Mesendoderm (in vitro differentiated cells): ENCODE results near the gene DENND4A.

Source experiments
- DNase-seq: peaks from one replicate; pipeline ENCODE4 v3.0.0; 2013
- H2AK5ac ChIP-seq: 2 replicates; pipeline ENCODE4 v1.6.1; 2013; ENCODE audit warnings: low read length, inconsistent platforms
- H2BK120ac ChIP-seq: 2 replicates; pipeline ENCODE4 v1.6.1; 2013; ENCODE audit warnings: low read depth, mild to moderate bottlenecking, low read length, moderate library complexity, mixed read lengths
- H2BK15ac ChIP-seq: replicated peaks from 2 replicates; pipeline ENCODE4 v1.6.1; 2013; ENCODE audit warnings: low read depth, mild to moderate bottlenecking, moderate library complexity
- H2BK5ac ChIP-seq: 2 replicates; pipeline ENCODE4 v1.6.1; 2013; ENCODE audit warnings: low read length, inconsistent platforms
- H3K18ac ChIP-seq: 2 replicates; pipeline ENCODE4 v1.6.1; 2013; ENCODE audit warnings: mild to moderate bottlenecking, low read length, mixed read lengths
- H3K23ac ChIP-seq: one replicate; pipeline ENCODE4 v1.6.1; 2013; ENCODE audit warnings: low read length
- H3K27ac ChIP-seq: 2 replicates; pipeline ENCODE4 v1.5.1; 2013; ENCODE audit warnings: low read depth, mild to moderate bottlenecking, inconsistent platforms, low read length, moderate library complexity
- H3K27me3 ChIP-seq: 2 replicates; pipeline ENCODE4 v1.6.1; 2013; ENCODE audit warnings: low read length, control low read depth, mild to moderate bottlenecking, inconsistent platforms; ENCODE audit not compliant: insufficient read depth, poor library complexity
- H3K36me3 ChIP-seq: 2 replicates; pipeline ENCODE4 v1.6.1; 2013; ENCODE audit warnings: low read length, inconsistent platforms; ENCODE audit not compliant: control insufficient read depth, insufficient read depth
- H3K4ac ChIP-seq: one replicate; pipeline ENCODE4 v1.6.1; 2013; ENCODE audit warnings: low read depth, mild to moderate bottlenecking, low read length, moderate library complexity
- H3K4me1 ChIP-seq: 2 replicates; pipeline ENCODE4 v1.6.1; 2013; ENCODE audit warnings: low read depth, low read length, inconsistent platforms; ENCODE audit not compliant: control insufficient read depth
- H3K4me2 ChIP-seq: 2 replicates; pipeline ENCODE4 v1.6.1; 2013; ENCODE audit warnings: low read length
- H3K4me3 ChIP-seq: 2 replicates; pipeline ENCODE4 v1.5.1; 2013; ENCODE audit warnings: mild to moderate bottlenecking, low read length
- H3K56ac ChIP-seq: one replicate; pipeline ENCODE4 v1.6.1; 2013; ENCODE audit warnings: low read length
- H3K79me1 ChIP-seq: 2 replicates; pipeline ENCODE4 v1.6.1; 2013; ENCODE audit warnings: low read length, inconsistent platforms
- H3K79me2 ChIP-seq: 2 replicates; pipeline ENCODE4 v1.6.1; 2013; ENCODE audit warnings: mild to moderate bottlenecking, low read length; ENCODE audit not compliant: control insufficient read depth, insufficient read depth
- H3K9ac ChIP-seq: 2 replicates; pipeline ENCODE4 v1.6.1; 2013; ENCODE audit warnings: low read length, inconsistent platforms
- H4K5ac ChIP-seq: one replicate; pipeline ENCODE4 v1.6.1; 2013; ENCODE audit warnings: low read length
- H4K8ac ChIP-seq: one replicate; pipeline ENCODE4 v1.6.1; 2013; ENCODE audit warnings: low read depth, mild to moderate bottlenecking, control low read depth, low read length, moderate library complexity
- WGBS: extraction: QIAGEN DNeasy Blood & Tissue Kit; methylation state at CpG from one replicate; pipeline ENCODE4 v1.1.7; 2013; ENCODE audit warnings: low lambda C conversion rate, missing lambda C conversion rate; ENCODE audit not compliant: insufficient coverage; ENCODE audit errors: extremely low coverage; 5-methylcytosine and 5-hydroxymethylcytosine counted together

The DENND4A gene

GRCh38 chr15:65688462-65688861 lies 103.6 kb downstream of the DENND4A start:
- no peak overlapping the region for H3K4me2 ChIP-seq
- no peak overlapping the region for H3K9ac ChIP-seq
- no peak for DNase-seq
- no peak overlapping the region for H2BK120ac ChIP-seq
- no peak overlapping the region for H2AK5ac ChIP-seq
- no peak overlapping the region for H2BK15ac ChIP-seq
- no peak overlapping the region for H4K8ac ChIP-seq
- no peak overlapping the region for H2BK5ac ChIP-seq
- no peak overlapping the region for H3K23ac ChIP-seq
- no peaks in the 10 kb centered on the region for H3K4me1 ChIP-seq
- no peaks in the 10 kb centered on the region for H3K79me2 ChIP-seq
- H3K79me1 ChIP-seq: no peaks in the 10 kb centered on the region
- H3K36me3 ChIP-seq: no peaks in the 10 kb centered on the region
- H3K27me3 ChIP-seq: no peaks in the 10 kb centered on the region
- no peak overlapping the region for H4K5ac ChIP-seq
- no peak overlapping the region for H3K56ac ChIP-seq
- no peak overlapping the region for H3K27ac ChIP-seq
- H3K18ac ChIP-seq: no peak overlapping the region
- no CpG with 5 or more reads among the region's 1 CpG for WGBS
- no peak overlapping the region for H3K4me3 ChIP-seq
- H3K4ac ChIP-seq: no peak overlapping the region

- Histone ChIP-seq H3K56ac (no peak overlapping the region), H3K4ac (no peak overlapping the region), H2BK5ac (no peak overlapping the region), H3K4me1 (no peaks in the 10 kb centered on the region), H2BK120ac (no peak overlapping the region), H3K27ac (no peak overlapping the region), H3K27me3 (no peaks in the 10 kb centered on the region), H3K4me2 (no peak overlapping the region), H4K5ac (no peak overlapping the region), H3K79me1 (no peaks in the 10 kb centered on the region), H3K36me3 (no peaks in the 10 kb centered on the region), H2BK15ac (no peak overlapping the region), H3K18ac (no peak overlapping the region), H3K79me2 (no peaks in the 10 kb centered on the region), H3K9ac (no peak overlapping the region), H3K23ac (no peak overlapping the region), H4K8ac (no peak overlapping the region), H2AK5ac (no peak overlapping the region), H3K4me3 (no peak overlapping the region)
- no peak for DNase-seq
- no CpG with 5 or more reads among the region's 2 CpGs for WGBS
Measured at GRCh38 chr15:65682404-65682911, 109.6 kb downstream of the DENND4A start.

- no peak overlapping the region for H3K4me3 ChIP-seq
- H2BK120ac ChIP-seq: no peak overlapping the region
- no peak overlapping the region for H4K5ac ChIP-seq
- no peak overlapping the region for H3K4ac ChIP-seq
- H2BK15ac ChIP-seq: no peak overlapping the region
- no peak overlapping the region for H3K27ac ChIP-seq
- no peak overlapping the region for H4K8ac ChIP-seq
- no peaks in the 10 kb centered on the region for H3K79me2 ChIP-seq
- no peak overlapping the region for H2AK5ac ChIP-seq
- no peaks in the 10 kb centered on the region for H3K27me3 ChIP-seq
- H3K23ac ChIP-seq: no peak overlapping the region
- H3K9ac ChIP-seq: no peak overlapping the region
- WGBS: no CpG with 5 or more reads among the region's 1 CpG
- no peaks in the 10 kb centered on the region for H3K79me1 ChIP-seq
- H3K56ac ChIP-seq: no peak overlapping the region
- no peak overlapping the region for H3K18ac ChIP-seq
- no peak overlapping the region for H2BK5ac ChIP-seq
- no peaks in the 10 kb centered on the region for H3K36me3 ChIP-seq
- H3K4me1 ChIP-seq: no peaks in the 10 kb centered on the region
- no peak overlapping the region for H3K4me2 ChIP-seq
- no peak for DNase-seq
Measured at GRCh38 chr15:65680544-65680943, 111.5 kb downstream of the DENND4A start.

- Histone ChIP-seq H3K4me1 (no peaks in the 10 kb centered on the region), H3K18ac (no peak overlapping the region), H3K36me3 (no peaks in the 10 kb centered on the region), H3K23ac (no peak overlapping the region), H2BK120ac (no peak overlapping the region), H2BK15ac (no peak overlapping the region), H3K4me3 (no peak overlapping the region), H3K9ac (no peak overlapping the region), H3K27me3 (no peaks in the 10 kb centered on the region), H4K5ac (no peak overlapping the region), H3K79me2 (no peaks in the 10 kb centered on the region), H2AK5ac (no peak overlapping the region), H3K56ac (no peak overlapping the region), H4K8ac (no peak overlapping the region), H2BK5ac (no peak overlapping the region), H3K4ac (no peak overlapping the region), H3K27ac (no peak overlapping the region), H3K4me2 (no peak overlapping the region), H3K79me1 (no peaks in the 10 kb centered on the region)
- DNase-seq: no peak
- no CpG with 5 or more reads among the region's 2 CpGs for WGBS
Measured at GRCh38 chr15:65676123-65676522, 116.0 kb downstream of the DENND4A start.

- Histone ChIP-seq H3K9ac (no peak overlapping the region), H3K56ac (no peak overlapping the region), H3K79me2 (no peaks in the 10 kb centered on the region), H4K5ac (no peak overlapping the region), H3K4me1 (no peaks in the 10 kb centered on the region), H3K27me3 (no peaks in the 10 kb centered on the region), H3K36me3 (no peaks in the 10 kb centered on the region), H3K27ac (no peak overlapping the region), H3K4me2 (no peak overlapping the region), H3K23ac (no peak overlapping the region), H4K8ac (no peak overlapping the region), H3K4ac (no peak overlapping the region), H3K79me1 (no peaks in the 10 kb centered on the region), H3K4me3 (no peak overlapping the region), H2BK15ac (no peak overlapping the region), H2AK5ac (no peak overlapping the region), H2BK120ac (no peak overlapping the region), H3K18ac (no peak overlapping the region), H2BK5ac (no peak overlapping the region)
- no CpG with 5 or more reads among the region's 1 CpG for WGBS
- no peak for DNase-seq
Measured at GRCh38 chr15:65675551-65675950, 116.5 kb downstream of the DENND4A start.

- H3K18ac ChIP-seq: no peak overlapping the region
- no peaks in the 10 kb centered on the region for H3K4me1 ChIP-seq
- H3K4ac ChIP-seq: no peak overlapping the region
- no peak overlapping the region for H2BK15ac ChIP-seq
- DNase-seq: no peak
- no peak overlapping the region for H2BK5ac ChIP-seq
- H2AK5ac ChIP-seq: no peak overlapping the region
- H3K79me1 ChIP-seq: no peaks in the 10 kb centered on the region
- no peak overlapping the region for H3K56ac ChIP-seq
- H3K27ac ChIP-seq: no peak overlapping the region
- no peak overlapping the region for H4K5ac ChIP-seq
- no peak overlapping the region for H2BK120ac ChIP-seq
- no peak overlapping the region for H3K4me3 ChIP-seq
- no peak overlapping the region for H3K23ac ChIP-seq
- no peak overlapping the region for H3K4me2 ChIP-seq
- H4K8ac ChIP-seq: no peak overlapping the region
- no peak overlapping the region for H3K9ac ChIP-seq
- H3K27me3 ChIP-seq: no peaks in the 10 kb centered on the region
- no peaks in the 10 kb centered on the region for H3K36me3 ChIP-seq
- no peaks in the 10 kb centered on the region for H3K79me2 ChIP-seq
- no CpG with 5 or more reads among the region's 3 CpGs for WGBS
Measured at GRCh38 chr15:65666257-65666656, 125.8 kb downstream of the DENND4A start.
